HepG2 (cell line): ENCODE data around the gene ONECUT1.

Source experiments
- CREB1 ChIP-seq, 2 experiments: fragments of 450-650 bp in 1 of 2; IDR thresholded peaks; 2 replicates each; pipeline ENCODE4 v1.6.1; 2016 to 2017; ENCODE audit warnings: control low read depth in 1 of 2, mild to moderate bottlenecking in 1 of 2, missing compliant biosample characterization in 1 of 2, missing genetic modification characterization in 1 of 2
- ERF ChIP-seq: IDR thresholded peaks from 2 replicates; pipeline ENCODE4 v1.6.1; 2018; ENCODE audit warnings: missing biosample characterization, missing genetic modification reagents
- ETV5 ChIP-seq: IDR thresholded peaks from 2 replicates; pipeline ENCODE4 v1.6.1; 2018; ENCODE audit warnings: missing biosample characterization, missing genetic modification reagents, inconsistent platforms, borderline replicate concordance
- HCFC1 ChIP-seq: fragments of 150-350 bp; IDR thresholded peaks from 2 replicates; pipeline ENCODE4 v1.6.1; 2014; ENCODE audit warnings: low read depth, low read length
- RXRA ChIP-seq: sonication (generic); formaldehyde crosslinking; IDR thresholded peaks from 2 replicates; pipeline ENCODE4 v1.5.1; 2020; ENCODE audit warnings: missing genetic modification reagents
- TCF7 ChIP-seq: sonication (generic); IDR thresholded peaks from 2 replicates; pipeline ENCODE4 v1.6.1; 2016; ENCODE audit warnings: antibody characterized with exemption, low read depth
- ZBTB1 ChIP-seq: sonication (generic); formaldehyde crosslinking; IDR thresholded peaks from 2 replicates; pipeline ENCODE4 v1.4.0; 2020; ENCODE audit warnings: missing genetic modification reagents, borderline replicate concordance
- ZBTB20 ChIP-seq: sonication (generic); formaldehyde crosslinking; IDR thresholded peaks from 2 replicates; pipeline ENCODE4 v1.8.1; 2023; ENCODE audit warnings: missing genetic modification reagents, low read depth, mild to moderate bottlenecking, borderline replicate concordance
- ZNF24 ChIP-seq: fragments of 450-650 bp; IDR thresholded peaks from 2 replicates; pipeline ENCODE4 v1.6.1; 2017; ENCODE audit warnings: antibody characterized with exemption, mild to moderate bottlenecking
- TF ChIP-seq, protein P1 (sequence below): sonication (generic); formaldehyde crosslinking; IDR thresholded peaks from 2 replicates; pipeline ENCODE4 v1.5.0; 2020; ENCODE audit warnings: mild to moderate bottlenecking, missing genetic modification reagents, moderate library complexity
- TF ChIP-seq, protein P2 (sequence below): IDR thresholded peaks from 2 replicates; pipeline ENCODE4 v1.6.1; 2016

DNA sequence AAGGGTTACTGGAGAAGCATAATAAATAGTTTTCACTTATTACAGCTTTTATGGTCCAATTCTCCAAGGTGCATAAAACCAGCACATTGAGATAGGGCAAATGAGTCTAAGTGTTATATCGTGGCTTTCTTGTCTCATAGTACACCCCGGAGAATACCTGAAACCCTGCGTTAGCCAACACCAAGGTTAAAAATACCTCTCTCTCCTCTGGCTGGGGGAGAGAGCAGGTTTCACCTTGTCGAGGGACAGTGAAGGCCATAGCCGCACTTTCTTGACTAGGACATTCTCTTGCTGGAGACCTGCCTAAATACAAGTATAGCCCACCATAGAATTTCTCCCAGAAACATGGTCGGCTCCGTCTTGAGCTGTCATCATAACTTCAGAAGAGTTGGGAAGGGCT is 59.5 kb downstream of the ONECUT1 start:
- TF ChIP-seq ZNF24 (no peak), ZBTB1 (CRISPR knock-in tag) (no peak), ERF (no peak), TCF7 (no peak), ETV5 (CRISPR knock-in tag) (no peak), RXRA (CRISPR knock-in tag) (no peak), CREB1 (IDR thresholded peaks at IDR 0.05) (no peak), CREB1 (CRISPR knock-in tag; IDR thresholded peaks at IDR 0.05) (no peak), HCFC1 (no peak), ZBTB20 (CRISPR knock-in tag) (no peak)
- TF ChIP-seq, protein P1, sequence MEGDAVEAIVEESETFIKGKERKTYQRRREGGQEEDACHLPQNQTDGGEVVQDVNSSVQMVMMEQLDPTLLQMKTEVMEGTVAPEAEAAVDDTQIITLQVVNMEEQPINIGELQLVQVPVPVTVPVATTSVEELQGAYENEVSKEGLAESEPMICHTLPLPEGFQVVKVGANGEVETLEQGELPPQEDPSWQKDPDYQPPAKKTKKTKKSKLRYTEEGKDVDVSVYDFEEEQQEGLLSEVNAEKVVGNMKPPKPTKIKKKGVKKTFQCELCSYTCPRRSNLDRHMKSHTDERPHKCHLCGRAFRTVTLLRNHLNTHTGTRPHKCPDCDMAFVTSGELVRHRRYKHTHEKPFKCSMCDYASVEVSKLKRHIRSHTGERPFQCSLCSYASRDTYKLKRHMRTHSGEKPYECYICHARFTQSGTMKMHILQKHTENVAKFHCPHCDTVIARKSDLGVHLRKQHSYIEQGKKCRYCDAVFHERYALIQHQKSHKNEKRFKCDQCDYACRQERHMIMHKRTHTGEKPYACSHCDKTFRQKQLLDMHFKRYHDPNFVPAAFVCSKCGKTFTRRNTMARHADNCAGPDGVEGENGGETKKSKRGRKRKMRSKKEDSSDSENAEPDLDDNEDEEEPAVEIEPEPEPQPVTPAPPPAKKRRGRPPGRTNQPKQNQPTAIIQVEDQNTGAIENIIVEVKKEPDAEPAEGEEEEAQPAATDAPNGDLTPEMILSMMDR (CRISPR knock-in tag), result no peak
- TF ChIP-seq, protein P2, sequence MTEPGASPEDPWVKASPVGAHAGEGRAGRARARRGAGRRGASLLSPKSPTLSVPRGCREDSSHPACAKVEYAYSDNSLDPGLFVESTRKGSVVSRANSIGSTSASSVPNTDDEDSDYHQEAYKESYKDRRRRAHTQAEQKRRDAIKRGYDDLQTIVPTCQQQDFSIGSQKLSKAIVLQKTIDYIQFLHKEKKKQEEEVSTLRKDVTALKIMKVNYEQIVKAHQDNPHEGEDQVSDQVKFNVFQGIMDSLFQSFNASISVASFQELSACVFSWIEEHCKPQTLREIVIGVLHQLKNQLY, result no peak
